Measurements from ENCODE around the gene GATAD2B. TPM values are rescaled to one million over a fixed set of nuclear protein-coding genes. Genes with fewer than 3 reads are reported as not detected.

GATAD2B gene
- total and polyA plus RNA-seq, 2 donors (not counting 3 experiments of a cell fraction or from before 2014, with no cell fraction given) = 8.5 to 46.3 TPM

DNA sequence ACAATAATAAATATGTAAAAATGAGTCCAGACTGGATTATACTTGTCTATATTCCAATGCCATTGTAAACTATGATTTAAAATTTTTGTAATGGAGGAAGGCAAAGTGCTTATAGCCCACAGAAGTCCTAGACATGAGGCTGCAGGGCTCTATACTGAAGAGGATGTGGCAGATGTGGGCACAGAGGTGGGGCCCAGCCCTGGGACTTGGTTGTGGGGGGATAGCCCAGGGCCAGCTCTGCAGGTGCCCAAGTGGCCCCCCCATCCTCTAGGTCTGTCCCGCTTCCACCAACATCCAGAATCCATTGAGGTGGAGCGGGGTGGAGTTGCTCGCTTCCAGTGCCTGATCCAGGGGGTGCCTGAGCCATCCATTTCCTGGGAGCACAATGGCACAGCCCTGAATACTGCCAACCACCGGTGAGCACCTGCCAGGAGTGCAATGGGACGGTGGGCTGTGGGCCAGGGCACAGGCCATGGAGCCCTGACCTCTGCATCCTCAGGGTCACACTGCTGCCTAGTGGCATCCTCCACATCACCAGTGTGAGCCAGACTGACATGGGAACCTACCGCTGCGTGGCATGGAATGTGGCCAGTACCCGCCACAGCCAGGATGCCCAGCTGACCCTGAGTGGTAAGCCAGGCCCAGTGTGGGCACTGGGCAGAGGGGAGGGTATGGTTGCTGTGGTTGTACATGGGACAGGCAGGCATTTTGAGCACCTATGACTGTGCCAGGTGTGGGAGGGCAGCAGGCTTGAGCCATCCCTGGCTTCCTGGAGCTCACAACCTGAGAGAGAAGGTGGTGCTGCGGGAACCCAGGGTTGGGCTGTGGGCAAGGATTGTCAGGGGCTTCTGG is 126.6 kb downstream of the GATAD2B start:
- intact Hi-C loops (cut with micrococcal nuclease) = no loop called here
- Histone ChIP-seq H3K9me1 (replicated peaks; ENCODE audit: control insufficient read depth, extremely low read depth, insufficient read depth, low read length) (no peaks in the 10 kb centered on the region), H2AFZ (ENCODE audit: low read depth, low read length) (no peak overlapping the region), H3K4me1 (ENCODE audit: control insufficient read depth, extremely low read depth, insufficient read depth, low read length) (no peaks in the 10 kb centered on the region), H3K27me3 (ENCODE audit: control insufficient read depth in 2 of 2, insufficient read depth in 2 of 2, low read length in 2 of 2) (no peaks in the 10 kb centered on the region), H3K9ac (replicated peaks; ENCODE audit: extremely low read depth, insufficient read depth, low read length) (no peak overlapping the region), H3K79me2 (ENCODE audit: control insufficient read depth, insufficient read depth, low read length) (no peaks in the 10 kb centered on the region), H4K20me1 (replicated peaks; ENCODE audit: control insufficient read depth, extremely low read depth, insufficient read depth, low read length) (no peaks in the 10 kb centered on the region), H3K4me2 (ENCODE audit: insufficient read depth, low read length) (no peak overlapping the region), H3K9me3 (replicated peaks; ENCODE audit: control insufficient read depth, insufficient read depth, low read length) (no peaks in the 10 kb centered on the region), H3K36me3 (ENCODE audit: control insufficient read depth in 2 of 2, extremely low read depth in 1 of 2, insufficient read depth in 2 of 2, low read length in 2 of 2) (peaks cover 0 to 3% of the 10 kb centered on the region in 2 experiments), H3K27ac (ENCODE audit: insufficient read depth, low read depth, low read length) (no peak overlapping the region), H3K4me3 (replicated peaks in 1 of 3; ENCODE audit: insufficient read depth in 1 of 3, low read depth in 1 of 3, low read length in 3 of 3) (no peak overlapping the region)
- no TSS peak for BruUV-seq (replicated peaks)
- ChIA-PET CTCF (interaction anchor here (0.6 to 4.1 kb wide), 7 partner anchors 21 to 190 kb away, joined by 4 to 65 read pairs (median 5); partner anchors contain the start of genes CREB3L4, DENND4B and RAB13), POLR2A (no interaction called here)
- no peak for FAIRE-seq
- DNase-seq (ENCODE audit: low read depth, low spot score) = no peak
- no peak for TF ChIP-seq GATA2 (IDR thresholded peaks at IDR 0.05; ENCODE audit: insufficient read depth, insufficient read length, low read depth, low read length)
- TF ChIP-seq, protein P1, sequence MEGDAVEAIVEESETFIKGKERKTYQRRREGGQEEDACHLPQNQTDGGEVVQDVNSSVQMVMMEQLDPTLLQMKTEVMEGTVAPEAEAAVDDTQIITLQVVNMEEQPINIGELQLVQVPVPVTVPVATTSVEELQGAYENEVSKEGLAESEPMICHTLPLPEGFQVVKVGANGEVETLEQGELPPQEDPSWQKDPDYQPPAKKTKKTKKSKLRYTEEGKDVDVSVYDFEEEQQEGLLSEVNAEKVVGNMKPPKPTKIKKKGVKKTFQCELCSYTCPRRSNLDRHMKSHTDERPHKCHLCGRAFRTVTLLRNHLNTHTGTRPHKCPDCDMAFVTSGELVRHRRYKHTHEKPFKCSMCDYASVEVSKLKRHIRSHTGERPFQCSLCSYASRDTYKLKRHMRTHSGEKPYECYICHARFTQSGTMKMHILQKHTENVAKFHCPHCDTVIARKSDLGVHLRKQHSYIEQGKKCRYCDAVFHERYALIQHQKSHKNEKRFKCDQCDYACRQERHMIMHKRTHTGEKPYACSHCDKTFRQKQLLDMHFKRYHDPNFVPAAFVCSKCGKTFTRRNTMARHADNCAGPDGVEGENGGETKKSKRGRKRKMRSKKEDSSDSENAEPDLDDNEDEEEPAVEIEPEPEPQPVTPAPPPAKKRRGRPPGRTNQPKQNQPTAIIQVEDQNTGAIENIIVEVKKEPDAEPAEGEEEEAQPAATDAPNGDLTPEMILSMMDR (IDR thresholded peaks at IDR 0.05; ENCODE audit: extremely low read depth in 1 of 2, insufficient read depth in 1 of 2, low read depth in 1 of 2, low read length in 2 of 2) = no peak
- no peak for TF ChIP-seq POLR2AphosphoS5 (IDR thresholded peaks at IDR 0.05; ENCODE audit: insufficient read depth, low read depth, low read length)
- no peak for TF ChIP-seq POLR2A (IDR thresholded peaks at IDR 0.05; ENCODE audit: low read depth, low read length)
- no peak for TF ChIP-seq JUN (IDR thresholded peaks at IDR 0.05; ENCODE audit: borderline replicate concordance, insufficient read depth, insufficient read length, low read depth)
- TF ChIP-seq FOS (IDR thresholded peaks at IDR 0.05; ENCODE audit: borderline replicate concordance, insufficient read depth, low read length) = no peak
- TF ChIP-seq EZH2 (IDR thresholded peaks at IDR 0.05; ENCODE audit: borderline replicate concordance, low read depth, low read length, severe bottlenecking) = no peak
- TF ChIP-seq, protein P2, sequence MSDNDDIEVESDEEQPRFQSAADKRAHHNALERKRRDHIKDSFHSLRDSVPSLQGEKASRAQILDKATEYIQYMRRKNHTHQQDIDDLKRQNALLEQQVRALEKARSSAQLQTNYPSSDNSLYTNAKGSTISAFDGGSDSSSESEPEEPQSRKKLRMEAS (IDR thresholded peaks at IDR 0.05; ENCODE audit: insufficient read depth, insufficient read length) = no peak
- dilution Hi-C loops (cut with MboI; ENCODE audit: extremely low pct_ligation_motif_present, low sequenced_read_pairs) = no loop called here

All from endothelial cell of umbilical vein (primary cell).